Gastroesophageal sphincter (tissue), 2 donors: ENCODE data around the gene F10.

Experiments used
- EP300 ChIP-seq: sonication (generic); formaldehyde crosslinking; IDR thresholded peaks from one replicate; pipeline ENCODE4 v1.6.1; 2017; ENCODE audit warnings: antibody characterized with exemption, mild to moderate bottlenecking
- POLR2A ChIP-seq, 2 donors: fragments of 450-650 bp; IDR thresholded peaks; one replicate each; pipeline ENCODE4 v1.6.1; 2017; ENCODE audit warnings: antibody characterized with exemption in 2 of 2, mild to moderate bottlenecking in 2 of 2, moderate library complexity in 1 of 2

GRCh38 chr13:113077566-113077952 lies 45.0 kb upstream of the F10 start:
- TF ChIP-seq POLR2A (IDR thresholded peaks at IDR 0.05): no peak
- no peak for TF ChIP-seq EP300
